HCT116 (cell line): ENCODE data around the gene NR1D2.
"Not testable (repeated sequence)": the region's sequence is repeated elsewhere in the genome, so short reads cannot be mapped to it uniquely, and the experiment has no call there.

Experiments used
- CTCF ChIP-seq, 3 experiments: fragments of 200-600 bp in 1 of 3; sonication (generic) in 1 of 3; IDR thresholded peaks in 2 of 3; conservative IDR thresholded peaks in 1 of 3; 2 replicates each; pipeline ENCODE4 v1.5.1; 2012 to 2017; ENCODE audit warnings: low read depth in 2 of 3, low read length in 2 of 3, antibody characterized with exemption in 1 of 3, borderline replicate concordance in 1 of 3, control low read depth in 1 of 3, mild to moderate bottlenecking in 1 of 3, mixed read lengths in 1 of 3, mixed run types in 1 of 3, moderate library complexity in 1 of 3; ENCODE audit not compliant: insufficient read depth in 1 of 3
- EZH2 ChIP-seq: fragments of 200-600 bp; sonication (generic); IDR thresholded peaks from 2 replicates; pipeline ENCODE4 v1.6.1; 2017; ENCODE audit warnings: antibody characterized with exemption, mixed run types
- POLR2AphosphoS5 ChIP-seq: IDR thresholded peaks from 2 replicates; pipeline ENCODE4 v1.6.1; 2011; ENCODE audit warnings: mild to moderate bottlenecking, low read depth, low read length, moderate library complexity
- SRF ChIP-seq: IDR thresholded peaks from 2 replicates; pipeline ENCODE4 v1.6.1; 2012; ENCODE audit warnings: low read depth

- not testable (repeated sequence) for TF ChIP-seq SRF; EZH2; CTCF (IDR thresholded peaks at IDR 0.05 in 2 of 3, conservative IDR thresholded peaks at IDR 0.05 in 1 of 3; ENCODE audit: borderline replicate concordance in 1 of 3, insufficient read depth in 1 of 3, low read depth in 2 of 3, low read length in 2 of 3); POLR2AphosphoS5
Observed at GRCh38 chr3:24026665-24027064, 81.6 kb downstream of the NR1D2 start.
